SK-N-SH treated with all-trans-retinoic acid at 6 μM for 48 hours (cell line): ENCODE measurements around the gene EFNB2.

Experiments used
- ATAC-seq: fragments of 200-7000 bp; cut with Tn5 transposase; 3 replicates; pipeline ENCODE4 v1.9.1; 2020; ENCODE audit warnings: mild to moderate bottlenecking, moderate library complexity
- ARNTL ChIP-seq: fragments of 450-650 bp; formaldehyde crosslinking; IDR thresholded peaks from 2 replicates; pipeline ENCODE4 v1.5.0; 2020; ENCODE audit warnings: low read depth, mild to moderate bottlenecking, moderate library complexity, borderline replicate concordance
- BACH2 ChIP-seq: fragments of 250-450 bp; sonication (Bioruptor Pico); IDR thresholded peaks from 2 replicates; pipeline ENCODE4 v1.9.0; 2021; ENCODE audit warnings: mild to moderate bottlenecking, borderline replicate concordance
- CREB5 ChIP-seq: fragments of 250-450 bp; sonication (Bioruptor Pico); IDR thresholded peaks from 2 replicates; pipeline ENCODE4 v1.5.1; 2020; ENCODE audit warnings: low read depth, mild to moderate bottlenecking, moderate library complexity
- CSDC2 ChIP-seq: fragments of 250-450 bp; sonication (Bioruptor Pico); IDR thresholded peaks from 2 replicates; pipeline ENCODE4 v1.5.0; 2020; ENCODE audit warnings: mild to moderate bottlenecking, moderate library complexity
- GLIS3 ChIP-seq: fragments of 250-450 bp; sonication (Bioruptor Pico); IDR thresholded peaks from 2 replicates; pipeline ENCODE4 v1.5.0; 2020; ENCODE audit warnings: mild to moderate bottlenecking, moderate library complexity
- ISL1 ChIP-seq: fragments of 250-450 bp; sonication (Bioruptor Pico); IDR thresholded peaks from 2 replicates; pipeline ENCODE4 v2.1.2; 2022; ENCODE audit warnings: mild to moderate bottlenecking, moderate library complexity
- OSR1 ChIP-seq: fragments of 250-450 bp; sonication (Bioruptor Pico); IDR thresholded peaks from 2 replicates; pipeline ENCODE4 v1.8.0; 2022; ENCODE audit warnings: moderate library complexity, mild to moderate bottlenecking, inconsistent platforms
- PATZ1 ChIP-seq: fragments of 250-450 bp; sonication (Bioruptor Pico); IDR thresholded peaks from 2 replicates; pipeline ENCODE4 v1.8.0; 2020; ENCODE audit warnings: mild to moderate bottlenecking, moderate library complexity, borderline replicate concordance
- PPARA ChIP-seq: fragments of 250-450 bp; sonication (Bioruptor Pico); IDR thresholded peaks from 2 replicates; pipeline ENCODE4 v1.5.0; 2020; ENCODE audit warnings: mild to moderate bottlenecking, borderline replicate concordance
- RARB ChIP-seq: fragments of 250-450 bp; sonication (Bioruptor Pico); IDR thresholded peaks from 2 replicates; pipeline ENCODE4 v1.8.0; 2021; ENCODE audit warnings: mild to moderate bottlenecking, moderate library complexity
- SNAI2 ChIP-seq: fragments of 250-450 bp; sonication (Bioruptor Pico); IDR thresholded peaks from 2 replicates; pipeline ENCODE4 v1.5.0; 2020; ENCODE audit warnings: mild to moderate bottlenecking, moderate library complexity
- TOX ChIP-seq: fragments of 250-450 bp; sonication (Bioruptor Pico); IDR thresholded peaks from 2 replicates; pipeline ENCODE4 v1.8.0; 2021; ENCODE audit warnings: mild to moderate bottlenecking, moderate library complexity, borderline replicate concordance
- TSHZ2 ChIP-seq: fragments of 250-450 bp; sonication (Bioruptor Pico); IDR thresholded peaks from 2 replicates; pipeline ENCODE4 v1.5.0; 2020; ENCODE audit warnings: mild to moderate bottlenecking, moderate library complexity
- ZC3H10 ChIP-seq: fragments of 250-450 bp; sonication (Bioruptor Pico); IDR thresholded peaks from 2 replicates; pipeline ENCODE4 v1.5.1; 2021; ENCODE audit warnings: mild to moderate bottlenecking, moderate library complexity
- ZFP3 ChIP-seq: fragments of 250-450 bp; sonication (Bioruptor Pico); IDR thresholded peaks from 2 replicates; pipeline ENCODE4 v1.5.0; 2020; ENCODE audit warnings: mild to moderate bottlenecking, moderate library complexity
- ZFP30 ChIP-seq: fragments of 450-650 bp; formaldehyde crosslinking; IDR thresholded peaks from 2 replicates; pipeline ENCODE4 v1.5.0; 2022; ENCODE audit warnings: mild to moderate bottlenecking, moderate library complexity
- ZNF70 ChIP-seq: fragments of 450-650 bp; formaldehyde crosslinking; IDR thresholded peaks from 2 replicates; pipeline ENCODE4 v1.5.0; 2020; ENCODE audit warnings: mild to moderate bottlenecking, moderate library complexity
- ZNF8 ChIP-seq: fragments of 450-650 bp; formaldehyde crosslinking; IDR thresholded peaks from 2 replicates; pipeline ENCODE4 v1.5.0; 2020; ENCODE audit warnings: mild to moderate bottlenecking, moderate library complexity
- TF ChIP-seq, protein P1 (sequence below): fragments of 250-450 bp; sonication (Bioruptor Pico); IDR thresholded peaks from 2 replicates; pipeline ENCODE4 v1.5.1; 2021; ENCODE audit warnings: mild to moderate bottlenecking, moderate library complexity

The EFNB2 gene, protein sequence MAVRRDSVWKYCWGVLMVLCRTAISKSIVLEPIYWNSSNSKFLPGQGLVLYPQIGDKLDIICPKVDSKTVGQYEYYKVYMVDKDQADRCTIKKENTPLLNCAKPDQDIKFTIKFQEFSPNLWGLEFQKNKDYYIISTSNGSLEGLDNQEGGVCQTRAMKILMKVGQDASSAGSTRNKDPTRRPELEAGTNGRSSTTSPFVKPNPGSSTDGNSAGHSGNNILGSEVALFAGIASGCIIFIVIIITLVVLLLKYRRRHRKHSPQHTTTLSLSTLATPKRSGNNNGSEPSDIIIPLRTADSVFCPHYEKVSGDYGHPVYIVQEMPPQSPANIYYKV

DNA sequence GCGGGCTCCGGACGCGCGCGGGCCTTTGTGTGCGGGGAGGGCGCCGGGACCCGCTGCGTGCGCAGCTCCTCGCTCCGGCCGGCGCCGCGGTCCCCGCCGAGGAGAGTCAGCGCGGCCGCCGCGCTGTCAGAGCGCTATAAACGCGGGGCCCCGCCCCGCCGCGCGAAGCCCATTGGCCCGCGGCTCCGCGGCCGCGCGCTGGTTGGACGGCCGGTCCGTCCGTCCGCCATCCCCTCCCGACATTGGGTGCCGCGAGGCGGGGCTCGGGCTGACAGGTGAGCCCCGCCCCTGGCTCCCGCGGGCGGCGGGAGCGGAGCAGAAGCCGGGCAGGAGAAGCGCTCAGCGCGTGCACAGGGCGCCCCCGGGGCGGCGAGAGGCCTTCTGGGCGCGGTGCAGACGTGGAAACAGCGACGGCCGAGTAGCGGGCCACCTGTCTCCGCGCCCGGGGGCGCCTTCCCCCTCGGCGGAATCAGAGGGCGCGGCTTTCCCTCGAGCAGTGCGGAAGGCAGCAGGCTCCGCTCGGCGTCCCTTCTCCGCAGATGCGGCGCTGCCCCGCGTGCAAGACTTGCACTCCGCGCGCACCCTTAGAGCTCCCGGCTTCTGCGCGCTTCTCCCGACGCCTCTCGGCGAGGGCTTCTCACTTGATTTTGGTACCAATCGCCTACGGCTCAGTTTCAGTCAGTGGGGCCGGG, at the start of gene EFNB2:
Gene EFNB2, minus strand, starts transcription at position 111 of the 692 bp plus-strand sequence. CDS start 698 bp downstream, outside the sequence.
- peak; percentile 86 for ATAC-seq
- TF ChIP-seq SNAI2, result no peak; the same call in 1 of the 2 replicates
- no peak for TF ChIP-seq PPARA (CRISPR knock-in tag)
- TF ChIP-seq PATZ1 (CRISPR knock-in tag), result no peak
- TF ChIP-seq ZNF70 (CRISPR knock-in tag), result no peak
- no peak for TF ChIP-seq ARNTL
- TF ChIP-seq GLIS3 (CRISPR knock-in tag), result no peak
- no peak for TF ChIP-seq CSDC2 (CRISPR knock-in tag)

DNA sequence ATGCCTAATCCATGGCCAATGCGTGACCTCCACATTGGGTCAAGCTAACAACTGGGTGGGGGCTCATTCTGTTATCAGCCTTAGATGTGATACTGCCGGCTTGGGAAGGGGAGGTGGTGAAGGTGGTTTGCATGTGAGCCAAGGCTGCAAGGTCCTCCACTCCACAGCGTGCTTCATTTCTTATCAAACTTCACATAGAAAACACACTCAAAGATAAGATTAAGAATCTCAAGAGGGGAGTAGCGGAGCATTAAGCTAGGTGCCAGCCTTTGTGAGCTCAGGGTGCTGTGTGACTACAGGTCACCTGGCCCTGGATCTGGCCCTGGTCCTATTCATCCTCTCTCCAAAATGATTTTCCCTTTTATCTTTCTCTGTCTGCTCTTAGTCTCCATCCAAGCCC, 45.8 kb upstream of the EFNB2 start:
- TF ChIP-seq ZNF8, result no peak
- TF ChIP-seq BACH2 (CRISPR knock-in tag), result no peak
- TF ChIP-seq ZFP30 (CRISPR knock-in tag), result no peak
- no peak for TF ChIP-seq ZC3H10 (CRISPR knock-in tag)
- TF ChIP-seq ZNF70 (CRISPR knock-in tag), result no peak
- no peak for TF ChIP-seq SNAI2
- TF ChIP-seq, protein P1, sequence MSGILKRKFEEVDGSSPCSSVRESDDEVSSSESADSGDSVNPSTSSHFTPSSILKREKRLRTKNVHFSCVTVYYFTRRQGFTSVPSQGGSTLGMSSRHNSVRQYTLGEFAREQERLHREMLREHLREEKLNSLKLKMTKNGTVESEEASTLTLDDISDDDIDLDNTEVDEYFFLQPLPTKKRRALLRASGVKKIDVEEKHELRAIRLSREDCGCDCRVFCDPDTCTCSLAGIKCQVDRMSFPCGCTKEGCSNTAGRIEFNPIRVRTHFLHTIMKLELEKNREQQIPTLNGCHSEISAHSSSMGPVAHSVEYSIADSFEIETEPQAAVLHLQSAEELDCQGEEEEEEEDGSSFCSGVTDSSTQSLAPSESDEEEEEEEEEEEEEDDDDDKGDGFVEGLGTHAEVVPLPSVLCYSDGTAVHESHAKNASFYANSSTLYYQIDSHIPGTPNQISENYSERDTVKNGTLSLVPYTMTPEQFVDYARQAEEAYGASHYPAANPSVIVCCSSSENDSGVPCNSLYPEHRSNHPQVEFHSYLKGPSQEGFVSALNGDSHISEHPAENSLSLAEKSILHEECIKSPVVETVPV (CRISPR knock-in tag), result no peak
- TF ChIP-seq, all 23 proteins: peak for 0
- no peak for ATAC-seq

DNA sequence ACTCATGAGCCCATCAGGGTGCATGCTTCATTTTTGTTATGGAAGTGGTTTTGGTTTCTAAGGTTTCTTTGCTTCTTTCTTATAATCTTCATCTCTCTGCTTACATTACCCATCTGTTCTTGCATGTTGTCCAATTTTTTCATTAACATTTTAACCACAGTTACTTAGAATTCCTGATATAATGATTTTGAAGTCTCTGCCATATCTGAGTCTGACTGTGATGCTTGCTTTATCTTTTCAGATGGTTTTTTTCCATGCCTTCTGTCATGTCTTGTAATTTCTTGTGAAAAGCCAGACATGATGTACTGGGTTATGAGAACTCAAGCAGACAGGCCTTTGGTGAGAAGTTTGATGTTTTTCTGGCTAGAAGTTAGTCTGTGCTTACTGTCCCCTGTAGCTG, 40.4 kb upstream of the EFNB2 start:
- ATAC-seq, result no peak
- TF ChIP-seq PATZ1 (CRISPR knock-in tag) (no peak), RARB (CRISPR knock-in tag) (no peak)
- TF ChIP-seq, all 23 proteins: peak for 0

GRCh38 chr13:106573868-106574267, 38.4 kb upstream of the EFNB2 start:
- ATAC-seq, result no peak
- TF ChIP-seq, protein P1 (CRISPR knock-in tag), result no peak
- TF ChIP-seq TOX (CRISPR knock-in tag) (no peak), ISL1 (no peak), ZNF70 (CRISPR knock-in tag) (no peak), TSHZ2 (CRISPR knock-in tag) (no peak), ZC3H10 (CRISPR knock-in tag) (no peak), PATZ1 (CRISPR knock-in tag) (no peak), RARB (CRISPR knock-in tag) (no peak), ZFP30 (CRISPR knock-in tag) (no peak), ARNTL (no peak), ZFP3 (CRISPR knock-in tag) (no peak), PPARA (CRISPR knock-in tag) (no peak), CREB5 (no peak), OSR1 (CRISPR knock-in tag) (no peak)
